GM12874 (cell line): ENCODE results near the gene INHBA.

Experiments used
- TF ChIP-seq, protein P1 (sequence below): IDR thresholded peaks from 2 replicates; pipeline ENCODE4 v1.5.1; 2011; ENCODE audit warnings: low read depth, mild to moderate bottlenecking, control low read depth, low read length, moderate library complexity; ENCODE audit not compliant: insufficient read depth

The INHBA gene

GRCh38 chr7:41730161-41730560, 27.3 kb upstream of the INHBA start:
- TF ChIP-seq, protein P1, sequence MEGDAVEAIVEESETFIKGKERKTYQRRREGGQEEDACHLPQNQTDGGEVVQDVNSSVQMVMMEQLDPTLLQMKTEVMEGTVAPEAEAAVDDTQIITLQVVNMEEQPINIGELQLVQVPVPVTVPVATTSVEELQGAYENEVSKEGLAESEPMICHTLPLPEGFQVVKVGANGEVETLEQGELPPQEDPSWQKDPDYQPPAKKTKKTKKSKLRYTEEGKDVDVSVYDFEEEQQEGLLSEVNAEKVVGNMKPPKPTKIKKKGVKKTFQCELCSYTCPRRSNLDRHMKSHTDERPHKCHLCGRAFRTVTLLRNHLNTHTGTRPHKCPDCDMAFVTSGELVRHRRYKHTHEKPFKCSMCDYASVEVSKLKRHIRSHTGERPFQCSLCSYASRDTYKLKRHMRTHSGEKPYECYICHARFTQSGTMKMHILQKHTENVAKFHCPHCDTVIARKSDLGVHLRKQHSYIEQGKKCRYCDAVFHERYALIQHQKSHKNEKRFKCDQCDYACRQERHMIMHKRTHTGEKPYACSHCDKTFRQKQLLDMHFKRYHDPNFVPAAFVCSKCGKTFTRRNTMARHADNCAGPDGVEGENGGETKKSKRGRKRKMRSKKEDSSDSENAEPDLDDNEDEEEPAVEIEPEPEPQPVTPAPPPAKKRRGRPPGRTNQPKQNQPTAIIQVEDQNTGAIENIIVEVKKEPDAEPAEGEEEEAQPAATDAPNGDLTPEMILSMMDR = no peak

DNA sequence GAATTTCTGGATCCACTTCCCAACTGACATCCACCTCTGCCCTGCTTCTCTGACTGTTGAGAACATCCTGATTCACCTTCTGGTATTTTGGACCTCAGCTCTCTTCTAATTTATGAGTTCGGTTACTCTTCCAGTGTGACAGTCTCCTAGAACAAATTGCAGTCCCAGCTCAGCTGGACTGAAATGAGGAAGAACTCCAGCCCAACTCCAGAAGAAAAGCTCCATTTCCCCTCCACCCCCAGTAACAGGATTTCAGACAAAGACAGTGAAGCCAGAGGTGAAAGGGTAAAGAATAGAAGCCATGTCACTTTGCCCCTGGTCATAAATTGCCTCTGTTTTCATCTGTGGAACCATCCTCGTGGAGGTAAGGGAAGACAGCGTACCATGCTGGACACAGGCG, 26.2 kb upstream of the INHBA start:
- TF ChIP-seq, protein P1 = no peak

DNA sequence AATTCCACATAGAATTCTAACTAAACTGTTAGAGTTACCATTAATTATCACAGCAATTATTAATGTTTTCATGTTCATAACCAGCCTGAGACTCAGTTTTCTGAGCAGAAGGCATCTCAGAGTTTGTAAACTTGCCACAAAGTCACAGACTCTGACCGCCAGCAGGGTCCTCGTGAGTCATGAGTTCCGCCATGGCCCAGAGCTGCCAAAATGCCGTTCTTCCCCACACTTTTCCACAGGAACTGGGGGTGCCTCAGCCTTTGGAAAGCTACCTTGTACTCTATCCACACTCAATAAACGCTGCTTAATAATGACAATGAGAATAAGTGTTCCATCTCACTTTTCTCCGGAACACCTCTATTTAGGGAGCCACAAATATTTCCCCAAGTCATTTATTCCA, 22.1 kb upstream of the INHBA start:
- TF ChIP-seq, protein P1 = no peak

DNA sequence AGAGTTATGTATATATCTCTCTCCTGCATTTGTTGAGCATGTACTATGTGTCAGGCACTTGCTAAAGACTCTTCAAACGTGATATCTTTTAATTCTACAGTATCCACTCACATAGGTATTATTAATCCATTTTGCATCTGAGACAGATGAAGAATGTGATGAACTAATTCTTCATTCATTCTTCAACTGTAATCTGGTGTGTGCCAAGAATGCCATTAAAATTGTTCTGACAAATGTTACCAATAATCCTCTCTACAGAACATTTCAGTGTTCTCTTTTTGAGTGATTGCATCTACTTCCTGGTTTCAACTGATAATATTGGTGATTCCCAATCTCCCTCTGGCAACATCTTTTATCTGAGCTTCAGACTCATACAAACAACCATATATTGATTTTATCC, 18.0 kb upstream of the INHBA start:
- TF ChIP-seq, protein P1 = no peak

- TF ChIP-seq, protein P1 = no peak
These were observed 17.2 kb upstream of the INHBA start for GRCh38 chr7:41720046-41720445.

GRCh38 chr7:41716691-41717090, 13.8 kb upstream of the INHBA start:
- TF ChIP-seq, protein P1 = no peak

DNA sequence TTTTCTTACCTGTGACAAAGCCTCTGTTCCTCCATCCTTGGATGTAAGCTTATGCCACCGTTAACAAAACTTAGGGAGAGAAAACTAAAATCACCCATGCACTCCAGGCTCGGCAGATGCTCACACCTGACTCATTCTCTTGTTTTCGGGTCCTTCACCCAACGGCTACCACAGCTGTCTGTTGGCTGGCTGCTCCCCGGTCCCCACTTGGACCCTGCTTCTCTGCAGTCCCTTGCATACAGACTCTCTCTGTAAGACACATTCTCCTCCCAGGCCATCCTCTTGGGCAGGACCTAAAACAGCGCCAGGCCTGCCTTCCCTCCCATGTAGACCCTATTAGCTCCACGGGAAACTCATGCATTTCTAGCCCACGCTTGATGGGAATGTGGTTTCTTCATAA, 12.1 kb upstream of the INHBA start:
- TF ChIP-seq, protein P1 = no peak
